ENCODE data around the gene TP53I13.

GRCh38 chr17:29567304-29567553, 1.3 kb upstream of the TP53I13 start:
- TF ChIP-seq CTCF (IDR thresholded peaks at IDR 0.05; ENCODE audit: low read length) (no peak), EZH2 (IDR thresholded peaks at IDR 0.05; ENCODE audit: borderline replicate concordance, low read length) (no peak)

All from OCI-LY1 (cell line).